Astrocyte of the cerebellum (primary cell): ENCODE results near the gene MYO1H.

Source experiments
- DNase-seq: peaks from one replicate; pipeline ENCODE4 v3.0.0-alpha.2; 2011; ENCODE audit warnings: low read depth
- H3K4me3 ChIP-seq: 2 replicates; pipeline ENCODE4 v1.5.1; 2011; ENCODE audit warnings: mild to moderate bottlenecking, low read depth, low read length, moderate library complexity
- in situ Hi-C: cut with HindIII; loops from 2 replicates; pipeline ENCODE4 v1.10.0; 2017; ENCODE audit warnings: low sequenced_read_pairs
- TF ChIP-seq, protein P1 (sequence below): IDR thresholded peaks from 2 replicates; pipeline ENCODE4 v1.5.1; 2012; ENCODE audit warnings: low read length, low read depth, moderate library complexity, mild to moderate bottlenecking; ENCODE audit errors: missing control alignments

Gene MYO1H

DNA sequence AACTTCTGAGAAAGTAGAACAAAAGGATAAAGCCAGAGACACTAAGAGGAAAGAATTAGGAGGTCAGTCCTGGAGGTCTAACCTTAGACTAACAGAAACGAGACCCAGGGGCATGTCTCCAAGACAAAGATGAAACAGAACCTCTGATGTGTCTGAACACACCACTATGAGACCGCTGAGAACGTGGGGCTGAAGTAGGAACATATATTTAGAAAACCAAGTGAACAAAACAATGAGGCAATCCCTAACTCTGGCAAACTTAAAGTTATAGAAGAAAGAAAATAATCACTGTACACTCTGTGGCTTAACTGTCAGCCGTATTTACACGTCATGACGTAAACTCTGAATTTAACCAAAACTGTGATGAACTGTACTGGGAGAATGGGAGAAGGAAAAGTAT, 111.5 kb downstream of the MYO1H start:
- in situ Hi-C loops = no loop called here
- TF ChIP-seq, protein P1, sequence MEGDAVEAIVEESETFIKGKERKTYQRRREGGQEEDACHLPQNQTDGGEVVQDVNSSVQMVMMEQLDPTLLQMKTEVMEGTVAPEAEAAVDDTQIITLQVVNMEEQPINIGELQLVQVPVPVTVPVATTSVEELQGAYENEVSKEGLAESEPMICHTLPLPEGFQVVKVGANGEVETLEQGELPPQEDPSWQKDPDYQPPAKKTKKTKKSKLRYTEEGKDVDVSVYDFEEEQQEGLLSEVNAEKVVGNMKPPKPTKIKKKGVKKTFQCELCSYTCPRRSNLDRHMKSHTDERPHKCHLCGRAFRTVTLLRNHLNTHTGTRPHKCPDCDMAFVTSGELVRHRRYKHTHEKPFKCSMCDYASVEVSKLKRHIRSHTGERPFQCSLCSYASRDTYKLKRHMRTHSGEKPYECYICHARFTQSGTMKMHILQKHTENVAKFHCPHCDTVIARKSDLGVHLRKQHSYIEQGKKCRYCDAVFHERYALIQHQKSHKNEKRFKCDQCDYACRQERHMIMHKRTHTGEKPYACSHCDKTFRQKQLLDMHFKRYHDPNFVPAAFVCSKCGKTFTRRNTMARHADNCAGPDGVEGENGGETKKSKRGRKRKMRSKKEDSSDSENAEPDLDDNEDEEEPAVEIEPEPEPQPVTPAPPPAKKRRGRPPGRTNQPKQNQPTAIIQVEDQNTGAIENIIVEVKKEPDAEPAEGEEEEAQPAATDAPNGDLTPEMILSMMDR = no peak
- no peak overlapping the region for H3K4me3 ChIP-seq
- DNase-seq = no peak

DNA sequence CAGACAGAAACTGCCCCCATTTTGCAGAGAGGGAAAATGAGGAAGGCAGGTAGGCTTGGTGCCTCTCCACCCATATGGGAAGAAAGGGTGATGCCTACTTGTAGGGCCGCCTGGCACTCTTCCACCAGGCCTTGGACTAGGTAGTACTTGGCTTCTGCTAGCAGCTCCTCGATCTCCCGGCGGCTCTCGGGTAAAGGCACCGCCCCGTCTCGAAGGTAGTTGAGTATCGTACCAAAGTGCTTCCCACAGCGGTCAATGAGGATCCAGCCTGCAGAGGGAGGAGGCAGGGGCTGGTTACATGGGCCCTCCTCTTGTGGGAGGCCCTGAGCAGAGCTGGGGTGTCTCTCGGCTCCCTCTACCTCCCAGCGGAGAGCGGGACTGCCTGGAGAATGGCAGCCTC, 112.8 kb downstream of the MYO1H start:
- no peak overlapping the region for H3K4me3 ChIP-seq
- in situ Hi-C loops = no loop called here
- TF ChIP-seq, protein P1 = no peak
- no peak for DNase-seq

DNA sequence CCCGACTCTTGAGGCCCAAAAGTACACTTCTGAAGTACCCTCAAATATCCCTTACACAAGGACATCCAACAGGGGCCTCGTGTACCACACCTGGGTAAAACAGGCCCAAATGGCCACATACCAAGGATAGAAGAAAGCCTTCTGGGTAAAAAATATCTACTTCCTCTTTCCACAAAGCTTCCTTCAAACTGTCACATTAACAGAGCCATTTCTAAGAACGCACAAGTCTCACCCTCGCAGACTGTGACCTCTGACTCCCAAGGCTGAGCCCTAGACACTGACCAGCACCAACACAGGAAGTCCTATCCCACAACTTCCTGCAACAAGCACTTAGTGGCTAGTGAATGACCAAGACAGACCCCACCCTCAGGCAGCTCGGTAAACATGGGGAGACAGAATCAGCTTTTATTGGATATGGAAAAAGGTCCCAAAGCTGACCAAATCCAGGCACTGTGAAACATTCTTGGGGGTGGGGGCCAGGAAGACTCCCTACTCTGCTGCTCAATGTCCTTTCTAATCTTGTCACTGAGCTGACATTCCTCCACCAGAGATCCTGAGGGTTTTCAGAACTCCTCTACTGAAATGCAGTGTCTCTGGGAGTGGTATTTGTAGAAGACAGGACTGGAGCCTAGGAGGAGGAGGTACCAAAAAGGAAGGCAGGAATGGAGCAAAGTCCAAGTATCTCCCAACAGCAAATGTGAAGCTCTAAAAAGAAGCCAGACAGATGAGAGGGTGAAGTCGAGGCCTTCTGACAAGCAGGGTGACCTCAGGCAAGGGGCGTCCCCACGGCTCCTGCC, 113.5 kb downstream of the MYO1H start:
- H3K4me3 ChIP-seq = no peak overlapping the region
- in situ Hi-C loops = no loop called here
- TF ChIP-seq, protein P1 = no peak
- DNase-seq = no peak

DNA sequence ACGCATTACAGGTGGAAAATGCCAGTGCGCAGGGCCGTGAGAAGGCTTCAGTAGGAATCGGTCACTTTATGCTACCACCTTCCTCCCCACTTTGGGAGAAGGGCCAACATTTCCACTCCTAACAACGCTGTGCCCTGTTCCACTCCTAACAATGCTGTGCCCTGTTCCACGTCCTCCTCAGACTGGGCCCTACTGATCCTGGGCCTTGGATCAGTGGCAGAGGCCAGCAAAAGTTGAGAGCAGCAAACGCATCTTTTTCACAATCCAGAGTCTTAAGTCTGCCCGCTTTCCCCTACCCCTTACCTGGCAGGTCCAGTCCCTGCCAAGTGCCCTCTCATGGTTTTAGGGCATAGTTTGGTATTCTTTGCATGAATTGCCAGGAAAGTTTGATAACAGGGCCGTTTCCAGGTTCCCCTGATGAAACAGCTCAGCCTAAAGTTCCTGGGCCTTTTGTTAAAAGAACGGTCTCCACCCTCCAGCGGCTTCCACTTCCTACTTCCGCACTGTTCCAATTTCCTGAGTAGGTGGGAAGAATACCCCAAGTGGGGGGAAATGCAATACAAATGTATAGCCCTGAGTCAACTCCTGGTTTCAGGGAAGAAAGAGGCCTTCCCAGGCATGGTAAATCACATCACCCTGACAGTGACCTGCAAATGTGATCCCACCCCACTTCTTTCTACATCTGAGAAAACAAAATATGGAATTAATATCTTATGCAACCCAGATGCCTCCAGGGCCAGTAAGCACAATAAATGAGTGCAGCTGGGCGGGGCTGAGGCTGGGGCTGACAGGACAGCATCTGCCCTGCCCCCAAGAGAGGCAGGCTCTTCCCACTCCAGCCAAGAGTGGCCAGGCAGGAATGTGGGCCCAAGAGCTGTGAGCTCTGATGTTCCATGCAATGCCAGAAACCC, 114.4 kb downstream of the MYO1H start:
- DNase-seq = peak; percentile 82
- in situ Hi-C loops = no loop called here
- peak overlapping the region; percentile 22 for H3K4me3 ChIP-seq
- TF ChIP-seq, protein P1 = no peak

DNA sequence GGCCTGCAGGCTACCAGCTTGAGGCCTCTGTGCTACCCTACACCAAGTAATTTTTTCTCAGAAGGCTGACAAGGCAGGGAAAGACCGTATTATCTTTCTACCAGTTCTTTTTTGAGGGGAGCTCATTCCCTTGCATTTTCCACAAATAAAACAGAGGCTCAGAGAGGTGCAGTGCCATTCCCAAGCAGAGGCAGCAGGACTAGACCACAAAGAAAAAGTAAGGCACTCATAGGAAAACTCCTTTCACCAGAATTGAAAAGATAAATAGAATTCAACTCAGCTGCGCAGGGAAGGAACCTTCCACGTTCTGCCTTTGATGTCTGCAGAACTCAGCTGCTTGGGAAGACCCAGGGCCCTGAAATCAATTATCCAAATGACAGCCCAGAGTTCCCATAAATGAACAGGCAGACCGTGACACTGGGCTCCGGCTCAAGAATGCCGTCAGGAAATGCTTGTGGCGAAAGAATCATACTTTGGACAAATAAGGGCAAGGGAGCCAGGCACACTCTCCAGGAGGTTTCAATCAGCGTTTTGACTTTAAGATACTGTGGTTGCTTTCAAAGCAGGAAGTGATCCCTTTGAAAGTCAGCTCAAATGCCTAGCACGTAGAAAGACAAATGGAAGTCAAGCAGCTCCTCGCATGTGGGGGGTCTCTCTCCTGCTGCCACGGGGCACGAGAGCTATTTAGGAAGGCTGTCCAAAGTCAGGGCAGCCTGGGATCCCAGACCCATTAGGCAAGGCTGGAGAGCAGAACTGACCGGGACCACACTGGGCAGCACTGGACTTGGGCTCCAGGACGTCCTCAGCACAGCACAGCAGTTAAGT, 115.4 kb downstream of the MYO1H start:
- peak overlapping the region; percentile 22 for H3K4me3 ChIP-seq
- TF ChIP-seq, protein P1 = no peak
- DNase-seq = peak; percentile 98
- in situ Hi-C loops = no loop called here

DNA sequence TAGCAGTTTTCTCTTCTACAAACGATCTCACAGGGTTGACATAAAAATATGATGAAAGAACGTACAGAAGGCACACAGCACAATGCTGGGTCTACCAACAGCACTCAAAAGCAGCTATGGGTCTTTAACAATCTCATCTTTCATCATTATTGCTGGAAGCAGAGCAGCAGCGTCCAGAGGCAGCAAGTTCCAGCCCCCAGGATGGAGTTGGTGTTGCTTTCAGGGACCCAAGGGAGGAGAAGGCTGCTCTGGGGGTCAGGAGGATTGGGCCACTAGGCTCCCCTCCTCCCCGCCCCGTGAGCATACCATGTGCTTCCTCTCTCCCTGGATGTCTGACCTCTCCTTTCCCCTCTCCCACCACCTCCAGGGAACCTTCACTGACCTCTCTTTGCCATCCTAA, 116.1 kb downstream of the MYO1H start:
- in situ Hi-C loops = no loop called here
- DNase-seq = no peak
- peak overlapping the region; percentile 2 for H3K4me3 ChIP-seq
- TF ChIP-seq, protein P1 = no peak
